GM23338 (cell line): ENCODE measurements around the gene TGFBR1. TPM values are rescaled to one million over a fixed set of nuclear protein-coding genes. Genes with fewer than 3 reads are reported as not detected.

Experiments used
- ATAC-seq: fragments of 200-7000 bp; cut with Tn5 transposase; 3 replicates; pipeline ENCODE4 v1.9.1; 2020
- DNase-seq: peaks from one replicate; pipeline ENCODE4 v3.0.0-alpha.2; 2015; ENCODE audit warnings: low spot score
- H2AFZ ChIP-seq: fragments of 200-600 bp; sonication (generic); 2 replicates; pipeline ENCODE4 v1.8.0; 2016; ENCODE audit warnings: antibody characterized with exemption, mild to moderate bottlenecking, moderate library complexity
- H3F3A ChIP-seq: fragments of 200-600 bp; sonication (generic); replicated peaks from 2 replicates; pipeline ENCODE4 v1.8.0; 2017; ENCODE audit warnings: antibody characterized with exemption, mixed run types, low read depth
- H3K27ac ChIP-seq: fragments of 200-600 bp; sonication (generic); 2 replicates; pipeline ENCODE4 v1.6.1; 2016; ENCODE audit warnings: low read depth
- H3K27me3 ChIP-seq: fragments of 200-600 bp; sonication (generic); 2 replicates; pipeline ENCODE4 v1.8.0; 2016; ENCODE audit warnings: mild to moderate bottlenecking, mixed run types, moderate library complexity; ENCODE audit not compliant: insufficient read depth
- H3K36me3 ChIP-seq: fragments of 200-600 bp; sonication (generic); 2 replicates; pipeline ENCODE4 v1.8.0; 2016; ENCODE audit warnings: mild to moderate bottlenecking; ENCODE audit not compliant: insufficient read depth
- H3K4me1 ChIP-seq: fragments of 200-600 bp; sonication (generic); 2 replicates; pipeline ENCODE4 v1.8.0; 2016; ENCODE audit warnings: mild to moderate bottlenecking, moderate library complexity; ENCODE audit not compliant: insufficient read depth
- H3K4me2 ChIP-seq: fragments of 200-600 bp; sonication (generic); 2 replicates; pipeline ENCODE4 v1.7.1; 2017; ENCODE audit warnings: mixed run types
- H3K4me3 ChIP-seq: fragments of 200-600 bp; sonication (generic); 2 replicates; pipeline ENCODE4 v1.6.1; 2016; ENCODE audit warnings: mixed run types
- H3K79me2 ChIP-seq: fragments of 200-600 bp; sonication (generic); replicated peaks from 2 replicates; pipeline ENCODE4 v1.8.0; 2017; ENCODE audit warnings: mild to moderate bottlenecking; ENCODE audit not compliant: insufficient read depth
- H3K9me2 ChIP-seq: fragments of 200-600 bp; sonication (generic); 2 replicates; pipeline ENCODE4 v1.8.0; 2017; ENCODE audit not compliant: insufficient read depth
- H4K20me1 ChIP-seq: fragments of 200-600 bp; sonication (generic); replicated peaks from 2 replicates; pipeline ENCODE4 v1.8.0; 2017; ENCODE audit warnings: mild to moderate bottlenecking; ENCODE audit not compliant: insufficient read depth
- H3K27ac Mint-ChIP-seq: 2 replicates; pipeline ENCODE4 v1.8.0; 2020; ENCODE audit warnings: inconsistent platforms, mild to moderate bottlenecking, moderate library complexity, mixed read lengths
- H3K27me3 Mint-ChIP-seq: 3 replicates; pipeline ENCODE4 v1.8.0; 2022; ENCODE audit warnings: low read depth, mild to moderate bottlenecking, moderate library complexity, mixed read lengths, inconsistent platforms; ENCODE audit not compliant: insufficient read depth, poor library complexity
- H3K36me3 Mint-ChIP-seq: 3 replicates; pipeline ENCODE4 v1.8.0; 2021; ENCODE audit warnings: low read depth, mild to moderate bottlenecking, inconsistent platforms, moderate library complexity, mixed read lengths
- H3K4me1 Mint-ChIP-seq: 3 replicates; pipeline ENCODE4 v1.8.0; 2020; ENCODE audit warnings: mild to moderate bottlenecking, inconsistent platforms, mixed read lengths
- H3K4me3 Mint-ChIP-seq: 3 replicates; pipeline ENCODE4 v1.8.0; 2021; ENCODE audit warnings: moderate library complexity, mild to moderate bottlenecking, inconsistent platforms, mixed read lengths
- H3K9me3 Mint-ChIP-seq: 3 replicates; pipeline ENCODE4 v1.8.0; 2020; ENCODE audit warnings: moderate library complexity, mild to moderate bottlenecking, inconsistent platforms, mixed read lengths
- CREB1 ChIP-seq: fragments of 250-450 bp; sonication (Bioruptor Pico); IDR thresholded peaks from 2 replicates; pipeline ENCODE4 v1.5.0; 2020; ENCODE audit warnings: low read depth, mild to moderate bottlenecking, moderate library complexity
- EZH2phosphoT487 ChIP-seq: fragments of 200-600 bp; sonication (generic); IDR thresholded peaks from one replicate; pipeline ENCODE4 v1.8.1; 2018; ENCODE audit warnings: antibody characterized with exemption; ENCODE audit not compliant: unreplicated experiment
- POLR2AphosphoS5 ChIP-seq: IDR thresholded peaks from 2 replicates; pipeline ENCODE4 v1.6.1; 2016; ENCODE audit warnings: antibody characterized with exemption, low read depth
- STAT1 ChIP-seq: IDR thresholded peaks from one replicate; pipeline ENCODE4 v1.6.1; 2016; ENCODE audit warnings: antibody characterized with exemption; ENCODE audit not compliant: unreplicated experiment
- ZNF114 ChIP-seq: fragments of 250-450 bp; sonication (Bioruptor Pico); IDR thresholded peaks from 2 replicates; pipeline ENCODE4 v1.5.0; 2020; ENCODE audit warnings: mild to moderate bottlenecking, moderate library complexity
- ZNF331 ChIP-seq: fragments of 250-450 bp; sonication (Bioruptor Pico); IDR thresholded peaks from 2 replicates; pipeline ENCODE4 v1.5.0; 2020; ENCODE audit warnings: low read depth, mild to moderate bottlenecking, moderate library complexity
- ZNF462 ChIP-seq: fragments of 250-450 bp; sonication (Bioruptor Pico); IDR thresholded peaks from 2 replicates; pipeline ENCODE4 v1.5.0; 2020; ENCODE audit warnings: mild to moderate bottlenecking, moderate library complexity
- polyA plus RNA-seq: library from polyadenylated mRNA; unstranded; fragments of >200 nt; fragmentation: Nextera tagmentation; extraction: Ambion mirVana; gene quantifications from 2 replicates; pipeline ENCODE4 v1.2.1, GENCODE V29; 2016
- total RNA-seq: library from RNA; depleted of rRNA; stranded (reverse); fragments of >200 nt; shearing (Covaris generic); gene quantifications from 2 replicates; pipeline ENCODE4 v1.2.3, GENCODE V29; 2014
- TF ChIP-seq, protein P1 (sequence below), 2 experiments: fragments of 200-600 bp in 1 of 2; sonication (generic) in 1 of 2; conservative IDR thresholded peaks; 2 replicates each; pipeline versions ENCODE4 v1.5.1 to v1.6.1; 2016 to 2017; ENCODE audit warnings: antibody characterized with exemption in 2 of 2, low read depth in 2 of 2, mild to moderate bottlenecking in 2 of 2, moderate library complexity in 1 of 2
- TF ChIP-seq, protein P2 (sequence below): IDR thresholded peaks from one replicate; pipeline ENCODE4 v1.6.1; 2018; ENCODE audit warnings: antibody characterized with exemption; ENCODE audit not compliant: unreplicated experiment

Gene TGFBR1
- total and polyA plus RNA-seq, 2 experiments from 2014 or later, result 9.3 to 40.2 TPM

- ATAC-seq, result no peak
- no peak for DNase-seq
- Mint-ChIP-seq H3K4me1 (peaks cover 59% of the 10 kb centered on the region), H3K4me3 (no peak overlapping the region), H3K36me3 (no peaks in the 10 kb centered on the region), H3K9me3 (no peaks in the 10 kb centered on the region; the same call in 2 of the 3 replicates), H3K27me3 (no peaks in the 10 kb centered on the region), H3K27ac (no peak overlapping the region)
- no peaks in the 10 kb centered on the region for H3K9me2 ChIP-seq
- H3K27me3 ChIP-seq, result no peaks in the 10 kb centered on the region
- peaks cover 62% of the 10 kb centered on the region for H3K4me1 ChIP-seq
- H3F3A ChIP-seq, result no peaks in the 10 kb centered on the region
- TF ChIP-seq STAT1, result no peak
- TF ChIP-seq EZH2phosphoT487, result no peak
- TF ChIP-seq CREB1 (CRISPR knock-in tag), result no peak
- TF ChIP-seq, protein P1, sequence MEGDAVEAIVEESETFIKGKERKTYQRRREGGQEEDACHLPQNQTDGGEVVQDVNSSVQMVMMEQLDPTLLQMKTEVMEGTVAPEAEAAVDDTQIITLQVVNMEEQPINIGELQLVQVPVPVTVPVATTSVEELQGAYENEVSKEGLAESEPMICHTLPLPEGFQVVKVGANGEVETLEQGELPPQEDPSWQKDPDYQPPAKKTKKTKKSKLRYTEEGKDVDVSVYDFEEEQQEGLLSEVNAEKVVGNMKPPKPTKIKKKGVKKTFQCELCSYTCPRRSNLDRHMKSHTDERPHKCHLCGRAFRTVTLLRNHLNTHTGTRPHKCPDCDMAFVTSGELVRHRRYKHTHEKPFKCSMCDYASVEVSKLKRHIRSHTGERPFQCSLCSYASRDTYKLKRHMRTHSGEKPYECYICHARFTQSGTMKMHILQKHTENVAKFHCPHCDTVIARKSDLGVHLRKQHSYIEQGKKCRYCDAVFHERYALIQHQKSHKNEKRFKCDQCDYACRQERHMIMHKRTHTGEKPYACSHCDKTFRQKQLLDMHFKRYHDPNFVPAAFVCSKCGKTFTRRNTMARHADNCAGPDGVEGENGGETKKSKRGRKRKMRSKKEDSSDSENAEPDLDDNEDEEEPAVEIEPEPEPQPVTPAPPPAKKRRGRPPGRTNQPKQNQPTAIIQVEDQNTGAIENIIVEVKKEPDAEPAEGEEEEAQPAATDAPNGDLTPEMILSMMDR (conservative IDR thresholded peaks at IDR 0.05; ENCODE audit: low read depth in 2 of 2), result no peak
- TF ChIP-seq POLR2AphosphoS5, result no peak
- TF ChIP-seq ZNF331 (CRISPR knock-in tag), result no peak
- TF ChIP-seq, protein P2, sequence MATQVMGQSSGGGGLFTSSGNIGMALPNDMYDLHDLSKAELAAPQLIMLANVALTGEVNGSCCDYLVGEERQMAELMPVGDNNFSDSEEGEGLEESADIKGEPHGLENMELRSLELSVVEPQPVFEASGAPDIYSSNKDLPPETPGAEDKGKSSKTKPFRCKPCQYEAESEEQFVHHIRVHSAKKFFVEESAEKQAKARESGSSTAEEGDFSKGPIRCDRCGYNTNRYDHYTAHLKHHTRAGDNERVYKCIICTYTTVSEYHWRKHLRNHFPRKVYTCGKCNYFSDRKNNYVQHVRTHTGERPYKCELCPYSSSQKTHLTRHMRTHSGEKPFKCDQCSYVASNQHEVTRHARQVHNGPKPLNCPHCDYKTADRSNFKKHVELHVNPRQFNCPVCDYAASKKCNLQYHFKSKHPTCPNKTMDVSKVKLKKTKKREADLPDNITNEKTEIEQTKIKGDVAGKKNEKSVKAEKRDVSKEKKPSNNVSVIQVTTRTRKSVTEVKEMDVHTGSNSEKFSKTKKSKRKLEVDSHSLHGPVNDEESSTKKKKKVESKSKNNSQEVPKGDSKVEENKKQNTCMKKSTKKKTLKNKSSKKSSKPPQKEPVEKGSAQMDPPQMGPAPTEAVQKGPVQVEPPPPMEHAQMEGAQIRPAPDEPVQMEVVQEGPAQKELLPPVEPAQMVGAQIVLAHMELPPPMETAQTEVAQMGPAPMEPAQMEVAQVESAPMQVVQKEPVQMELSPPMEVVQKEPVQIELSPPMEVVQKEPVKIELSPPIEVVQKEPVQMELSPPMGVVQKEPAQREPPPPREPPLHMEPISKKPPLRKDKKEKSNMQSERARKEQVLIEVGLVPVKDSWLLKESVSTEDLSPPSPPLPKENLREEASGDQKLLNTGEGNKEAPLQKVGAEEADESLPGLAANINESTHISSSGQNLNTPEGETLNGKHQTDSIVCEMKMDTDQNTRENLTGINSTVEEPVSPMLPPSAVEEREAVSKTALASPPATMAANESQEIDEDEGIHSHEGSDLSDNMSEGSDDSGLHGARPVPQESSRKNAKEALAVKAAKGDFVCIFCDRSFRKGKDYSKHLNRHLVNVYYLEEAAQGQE, result no peak
- TF ChIP-seq ZNF462 (CRISPR knock-in tag), result no peak
- no peak for TF ChIP-seq ZNF114 (CRISPR knock-in tag)
- H3K36me3 ChIP-seq, result no peaks in the 10 kb centered on the region
- H3K27ac ChIP-seq, result 0 out of 2 replicates have a peak overlapping the region, but pooled peaks have one; percentile 3
- no peak overlapping the region for H3K4me3 ChIP-seq
- H3K4me2 ChIP-seq, result peak overlapping the region; percentile 46; the same call in 1 of the 2 replicates
- H4K20me1 ChIP-seq, result peaks cover 41% of the 10 kb centered on the region
- H2AFZ ChIP-seq, result no peak overlapping the region
- H3K79me2 ChIP-seq, result peaks cover 100% of the 10 kb centered on the region
These were observed 10.1 kb downstream of the TGFBR1 start for GRCh38 chr9:99114846-99115500.
